Stomach (tissue), 9 donors: Measurements from ENCODE around the gene MRPS33. TPM values are rescaled to one million over a fixed set of nuclear protein-coding genes. Genes with fewer than 3 reads are reported as not detected.

Experiments used
- DNase-seq, 2 donors: peaks; one replicate each; pipeline versions ENCODE4 v3.0.0 to v3.0.0-alpha.2; 2013 to 2019
- H3K27ac ChIP-seq, 5 donors: fragments of 200-600 bp in 4 of 5; sonication (generic) in 4 of 5; one replicate each; pipeline ENCODE4 v1.5.1; 2013 to 2019; ENCODE audit warnings: mild to moderate bottlenecking in 1 of 5, moderate library complexity in 1 of 5
- H3K27me3 ChIP-seq, 3 donors: fragments of 200-600 bp; sonication (generic); one replicate each; pipeline ENCODE4 v1.5.1; 2017 to 2019; ENCODE audit warnings: mixed run types in 1 of 3
- H3K36me3 ChIP-seq, 4 donors: fragments of 200-600 bp; sonication (generic); 1 replicate in 3 of 4; 2 replicates in 1 of 4; pipeline ENCODE4 v1.5.1; 2016 to 2019
- H3K4me1 ChIP-seq, 4 donors: fragments of 200-600 bp; sonication (generic); one replicate each; pipeline ENCODE4 v1.5.1; 2016 to 2019
- H3K4me3 ChIP-seq, 4 donors: fragments of 200-600 bp; sonication (generic) in 3 of 4; one replicate each; pipeline ENCODE4 v1.5.1; 2016 to 2019; ENCODE audit warnings: mild to moderate bottlenecking in 1 of 4
- H3K9me3 ChIP-seq, 4 donors: fragments of 200-600 bp; sonication (generic); one replicate each; pipeline ENCODE4 v1.5.1; 2016 to 2019
- EP300 ChIP-seq: sonication (generic); formaldehyde crosslinking; IDR thresholded peaks from one replicate; pipeline ENCODE4 v1.6.1; 2017; ENCODE audit warnings: antibody characterized with exemption
- POLR2A ChIP-seq, 4 donors: fragments of 450-650 bp; IDR thresholded peaks; one replicate each; pipeline ENCODE4 v1.6.1; 2016; ENCODE audit warnings: antibody characterized with exemption in 4 of 4, control low read depth in 2 of 4, mild to moderate bottlenecking in 1 of 4, moderate library complexity in 1 of 4
- POLR2AphosphoS5 ChIP-seq, 3 donors: sonication (generic); formaldehyde crosslinking; IDR thresholded peaks; one replicate each; pipeline ENCODE4 v1.6.1; 2016; ENCODE audit warnings: antibody characterized with exemption in 3 of 3
- WGBS, 5 donors: extraction: QIAGEN DNeasy Blood & Tissue Kit in 3 of 5; methylation state at CpG; one replicate each; pipeline versions ENCODE4 v1.1.5 to v1.1.7; 2013 to 2018; 5-methylcytosine and 5-hydroxymethylcytosine counted together
- intact Hi-C: fragments of 100-400 bp; cut with DNase I; formaldehyde crosslinking; loops from one replicate; pipeline ENCODE4 v1.15.1; 2023; ENCODE audit warnings: low total_unique reads
- polyA plus RNA-seq, 3 donors: library from polyadenylated mRNA; stranded (reverse); fragments of 200-250 nt; gene quantifications; one replicate each; pipeline ENCODE4 v1.2.3, GENCODE V29; 2013
- total RNA-seq, 5 donors: library from RNA; depleted of rRNA; stranded (reverse); fragments of >200 nt; gene quantifications; one replicate each; pipeline versions ENCODE4 v1.1.0 to v1.2.3, GENCODE V29; 2014 to 2016
- TF ChIP-seq, protein P1 (sequence below), 7 experiments: fragments of 450-650 bp in 4 of 7; fragments of 200-600 bp in 3 of 7; sonication (generic) in 3 of 7; IDR thresholded peaks; one replicate each; pipeline ENCODE4 v1.5.1; 2016 to 2019; ENCODE audit warnings: antibody characterized with exemption in 7 of 7, control low read depth in 2 of 7, mild to moderate bottlenecking in 1 of 7
- donor health status: healthy with polysubstance abuse.
- donor health status: Bipolar disorder and iron deficiency.
- donor health status: healthy.

Gene MRPS33
- total and polyA plus RNA-seq, 8 donors = 0.89 to 99.9 (median 51.3) TPM; not detected in 1

DNA sequence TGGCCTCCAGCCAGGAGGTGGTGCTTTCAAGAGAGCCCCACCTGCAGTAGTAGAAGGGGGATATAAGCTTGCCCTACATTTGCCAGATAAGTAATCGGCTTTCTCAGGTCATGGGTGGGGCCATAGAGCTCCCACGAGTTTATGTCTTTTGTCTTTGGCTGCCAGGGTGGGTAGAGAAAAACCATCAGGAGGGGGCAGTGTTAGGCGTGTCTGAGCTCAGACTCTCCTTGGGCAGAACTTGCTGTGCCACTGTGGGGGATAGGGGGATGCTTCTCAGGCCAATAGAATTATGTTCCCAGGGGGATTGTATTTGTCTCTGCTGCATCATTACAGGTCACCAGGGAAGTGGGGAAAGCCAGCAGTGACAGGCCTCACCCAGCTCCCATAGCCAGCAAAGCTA is 12.3 kb upstream of the MRPS33 start:
- H3K27me3 ChIP-seq = peaks cover 0 to 4% (median 0%) of the 10 kb centered on the region in 3 donors
- DNase-seq = no peak
- H3K9me3 ChIP-seq = peaks cover 0 to 26% (median 19%) of the 10 kb centered on the region in 4 donors
- H3K27ac ChIP-seq = no peak overlapping the region
- H3K36me3 ChIP-seq = no peaks in the 10 kb centered on the region
- intact Hi-C loops = no loop called here
- WGBS, 5 donors = 34 to 56% (median 41%) methylated on average over 2 to 3 of the region's 3 CpGs
- no peaks in the 10 kb centered on the region for H3K4me1 ChIP-seq
- H3K4me3 ChIP-seq = no peak overlapping the region
- TF ChIP-seq POLR2AphosphoS5 (IDR thresholded peaks at IDR 0.05) (no peak), POLR2A (IDR thresholded peaks at IDR 0.05) (no peak), EP300 (no peak)
- TF ChIP-seq, protein P1, sequence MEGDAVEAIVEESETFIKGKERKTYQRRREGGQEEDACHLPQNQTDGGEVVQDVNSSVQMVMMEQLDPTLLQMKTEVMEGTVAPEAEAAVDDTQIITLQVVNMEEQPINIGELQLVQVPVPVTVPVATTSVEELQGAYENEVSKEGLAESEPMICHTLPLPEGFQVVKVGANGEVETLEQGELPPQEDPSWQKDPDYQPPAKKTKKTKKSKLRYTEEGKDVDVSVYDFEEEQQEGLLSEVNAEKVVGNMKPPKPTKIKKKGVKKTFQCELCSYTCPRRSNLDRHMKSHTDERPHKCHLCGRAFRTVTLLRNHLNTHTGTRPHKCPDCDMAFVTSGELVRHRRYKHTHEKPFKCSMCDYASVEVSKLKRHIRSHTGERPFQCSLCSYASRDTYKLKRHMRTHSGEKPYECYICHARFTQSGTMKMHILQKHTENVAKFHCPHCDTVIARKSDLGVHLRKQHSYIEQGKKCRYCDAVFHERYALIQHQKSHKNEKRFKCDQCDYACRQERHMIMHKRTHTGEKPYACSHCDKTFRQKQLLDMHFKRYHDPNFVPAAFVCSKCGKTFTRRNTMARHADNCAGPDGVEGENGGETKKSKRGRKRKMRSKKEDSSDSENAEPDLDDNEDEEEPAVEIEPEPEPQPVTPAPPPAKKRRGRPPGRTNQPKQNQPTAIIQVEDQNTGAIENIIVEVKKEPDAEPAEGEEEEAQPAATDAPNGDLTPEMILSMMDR (IDR thresholded peaks at IDR 0.05) = no peak

DNA sequence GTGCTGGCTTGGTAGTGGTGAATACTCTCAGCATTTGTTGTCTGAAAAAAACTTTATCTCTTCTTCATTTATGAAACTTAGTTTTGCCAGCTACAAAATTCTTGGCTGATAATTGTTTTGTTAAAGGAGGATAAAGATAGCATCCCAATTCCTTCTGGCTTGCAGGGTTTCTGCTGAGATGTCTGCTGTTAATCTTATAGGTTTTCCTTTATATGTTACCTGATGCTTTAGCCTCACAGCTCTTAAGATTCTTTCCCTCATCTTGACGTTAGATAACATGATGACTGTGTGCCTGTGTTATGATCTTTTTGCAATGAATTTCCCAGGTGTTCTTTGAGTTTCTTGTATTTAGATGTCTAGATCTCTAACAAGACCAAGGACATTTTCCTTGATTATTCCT is 9.9 kb upstream of the MRPS33 start:
- H3K36me3 ChIP-seq = no peaks in the 10 kb centered on the region
- TF ChIP-seq EP300 = no peak
- TF ChIP-seq POLR2A (IDR thresholded peaks at IDR 0.05) = no peak
- TF ChIP-seq, protein P1 (IDR thresholded peaks at IDR 0.05) = no peak
- TF ChIP-seq POLR2AphosphoS5 (IDR thresholded peaks at IDR 0.05) = no peak
- H3K4me3 ChIP-seq = no peak overlapping the region
- intact Hi-C loops = no loop called here
- DNase-seq = no peak
- H3K27me3 ChIP-seq = no peaks in the 10 kb centered on the region
- peaks cover 0 to 26% (median 19%) of the 10 kb centered on the region in 4 donors for H3K9me3 ChIP-seq
- H3K4me1 ChIP-seq = no peaks in the 10 kb centered on the region
- no peak overlapping the region for H3K27ac ChIP-seq
- 78 to 96% (median 88%) methylated on average over 1 of the region's 1 CpG for WGBS, 5 donors

DNA sequence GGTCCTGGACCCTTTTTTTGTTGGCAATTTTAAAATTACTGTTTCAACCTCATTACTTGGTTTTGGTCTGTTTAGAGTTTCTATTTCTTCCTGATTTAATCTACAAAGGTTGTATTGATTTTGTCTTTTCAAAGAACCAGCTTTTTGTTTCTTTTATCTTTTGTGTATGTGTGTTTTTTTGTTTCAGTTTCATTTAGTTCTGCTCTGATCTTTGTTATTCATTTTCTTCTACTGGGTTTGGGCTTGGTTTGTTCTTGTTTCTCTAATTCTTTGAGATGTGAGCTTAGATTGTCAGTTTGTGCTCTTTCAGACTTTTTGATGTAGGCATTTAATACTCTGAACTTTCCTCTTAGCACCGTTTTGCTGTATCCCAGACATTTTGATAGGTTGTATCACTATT is 8.5 kb upstream of the MRPS33 start:
- H3K4me3 ChIP-seq = no peak overlapping the region
- no peak overlapping the region for H3K27ac ChIP-seq
- 44 to 68% (median 48%) methylated on average over 1 of the region's 1 CpG for WGBS, 5 donors
- no peaks in the 10 kb centered on the region for H3K27me3 ChIP-seq
- TF ChIP-seq POLR2AphosphoS5 (IDR thresholded peaks at IDR 0.05) (no peak), POLR2A (IDR thresholded peaks at IDR 0.05) (no peak), EP300 (no peak)
- TF ChIP-seq, protein P1 (IDR thresholded peaks at IDR 0.05) = no peak
- H3K4me1 ChIP-seq = no peaks in the 10 kb centered on the region
- no peaks in the 10 kb centered on the region for H3K36me3 ChIP-seq
- H3K9me3 ChIP-seq = peaks cover 0 to 26% (median 19%) of the 10 kb centered on the region in 4 donors
- no peak for DNase-seq
- intact Hi-C loops = no loop called here

DNA sequence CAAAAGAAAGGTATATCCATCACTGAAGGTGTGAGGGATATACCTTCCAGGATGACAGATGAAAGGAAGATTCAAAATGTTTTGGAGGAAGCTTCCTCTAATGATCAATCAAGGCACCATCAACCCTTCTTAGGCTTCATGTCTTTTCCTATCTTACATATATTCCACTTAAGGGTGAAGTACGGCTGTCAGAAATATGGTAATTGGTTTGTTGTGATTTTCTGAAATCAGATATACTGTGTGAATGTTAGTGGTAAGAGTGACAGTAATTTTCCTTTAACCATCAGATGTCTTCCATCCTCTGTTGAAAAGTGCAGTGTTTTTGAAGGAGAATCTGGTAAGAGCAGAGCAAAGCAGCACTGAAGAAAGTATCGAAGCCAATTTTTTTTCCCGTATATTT is 2.8 kb upstream of the MRPS33 start:
- WGBS, 5 donors = 88 to 94% (median 92%) methylated on average over 3 of the region's 3 CpGs
- intact Hi-C loops = no loop called here
- no peak for DNase-seq
- Histone ChIP-seq H3K36me3 (no peaks in the 10 kb centered on the region), H3K9me3 (peaks cover 0 to 6% (median 0%) of the 10 kb centered on the region in 4 donors), H3K4me1 (peaks cover 6 to 23% (median 16%) of the 10 kb centered on the region in 4 donors), H3K4me3 (no peak overlapping the region), H3K27me3 (no peaks in the 10 kb centered on the region), H3K27ac (no peak overlapping the region)
- TF ChIP-seq, protein P1 (IDR thresholded peaks at IDR 0.05) = no peak
- no peak for TF ChIP-seq POLR2A (IDR thresholded peaks at IDR 0.05)
- TF ChIP-seq POLR2AphosphoS5 (IDR thresholded peaks at IDR 0.05) = no peak
- TF ChIP-seq EP300 = no peak
